Measurements from ENCODE around the gene ADAMTS10.
"Not testable (repeated sequence)": the region's sequence is repeated elsewhere in the genome, so short reads cannot be mapped to it uniquely, and the experiment has no call there.

Gene ADAMTS10

DNA sequence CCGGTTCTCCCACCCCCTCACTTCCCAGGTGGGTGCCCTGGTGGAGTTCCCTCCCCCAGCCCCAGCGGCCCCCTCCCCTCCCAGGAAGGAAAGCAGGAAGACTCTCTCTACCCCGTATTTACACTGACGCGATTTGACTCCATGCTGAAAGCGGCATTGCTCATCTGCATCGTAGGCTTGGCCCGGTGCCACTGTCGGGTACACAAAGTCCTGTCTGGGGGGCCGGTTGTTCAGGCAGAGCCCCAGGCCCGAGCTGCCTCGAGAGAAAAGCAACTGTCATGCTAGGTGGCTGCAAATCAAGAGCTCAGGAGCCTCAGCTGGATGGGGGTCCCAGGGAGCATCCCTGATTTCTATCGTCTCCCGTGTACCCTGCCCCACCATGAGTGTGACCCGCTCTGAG lies 14.9 kb downstream of the ADAMTS10 start:
- DNase-seq (ENCODE audit: low read depth in 1 of 2, low spot score in 1 of 2): no peak

GRCh38 chr19:8593931-8594330 lies 16.6 kb downstream of the ADAMTS10 start:
- no peak for DNase-seq (ENCODE audit: low read depth in 1 of 2, low spot score in 1 of 2)

DNA sequence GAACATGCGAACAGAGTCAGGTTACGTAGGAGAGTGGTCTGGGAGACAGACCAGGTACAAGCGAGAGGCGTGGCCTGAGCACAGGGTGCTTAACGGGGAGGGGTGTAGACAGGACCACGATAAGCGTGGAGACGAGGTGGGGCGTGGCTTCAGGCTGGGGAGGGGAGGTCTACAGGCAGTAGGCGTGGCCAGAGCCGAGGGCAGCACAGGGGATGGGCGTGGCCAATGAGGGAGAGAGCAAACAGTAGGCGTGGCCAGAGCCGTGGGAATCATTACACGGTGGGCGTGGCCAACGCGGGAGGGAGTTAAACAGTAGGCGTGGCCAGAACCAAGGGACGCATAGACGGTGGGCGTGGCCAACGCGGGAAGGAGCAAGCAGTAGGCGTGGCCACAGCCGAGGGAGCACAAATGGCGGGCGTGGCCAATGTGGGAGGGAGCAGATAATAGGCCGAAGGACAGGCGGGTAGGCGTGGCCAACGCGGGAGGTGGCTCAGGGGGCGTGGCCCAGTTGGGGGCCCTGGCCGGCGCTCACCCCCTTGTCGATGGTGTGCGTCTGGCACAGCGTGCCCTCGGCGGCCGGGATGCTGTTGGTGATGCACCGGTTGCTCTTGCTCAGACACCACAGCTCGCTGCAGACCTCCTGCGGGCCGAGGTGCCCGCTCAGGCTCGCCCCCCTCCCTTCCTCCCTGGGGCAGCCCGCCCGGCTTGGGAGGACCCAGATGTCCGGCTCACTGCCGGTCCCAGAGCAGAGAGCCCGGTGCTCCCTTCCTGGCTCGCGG lies 18.1 kb downstream of the ADAMTS10 start:
- peak; percentile 86 to 94 for DNase-seq (ENCODE audit: low read depth in 1 of 2, low spot score in 1 of 2)

- no peak for DNase-seq (ENCODE audit: low read depth in 1 of 2, low spot score in 1 of 2)
Measured at GRCh38 chr19:8589177-8589714, 21.3 kb downstream of the ADAMTS10 start.

- peak in 1 of 2 donors; percentile 40 for DNase-seq (ENCODE audit: low read depth in 1 of 2, low spot score in 1 of 2)
Measured at GRCh38 chr19:8585894-8586750, 24.4 kb downstream of the ADAMTS10 start.

DNA sequence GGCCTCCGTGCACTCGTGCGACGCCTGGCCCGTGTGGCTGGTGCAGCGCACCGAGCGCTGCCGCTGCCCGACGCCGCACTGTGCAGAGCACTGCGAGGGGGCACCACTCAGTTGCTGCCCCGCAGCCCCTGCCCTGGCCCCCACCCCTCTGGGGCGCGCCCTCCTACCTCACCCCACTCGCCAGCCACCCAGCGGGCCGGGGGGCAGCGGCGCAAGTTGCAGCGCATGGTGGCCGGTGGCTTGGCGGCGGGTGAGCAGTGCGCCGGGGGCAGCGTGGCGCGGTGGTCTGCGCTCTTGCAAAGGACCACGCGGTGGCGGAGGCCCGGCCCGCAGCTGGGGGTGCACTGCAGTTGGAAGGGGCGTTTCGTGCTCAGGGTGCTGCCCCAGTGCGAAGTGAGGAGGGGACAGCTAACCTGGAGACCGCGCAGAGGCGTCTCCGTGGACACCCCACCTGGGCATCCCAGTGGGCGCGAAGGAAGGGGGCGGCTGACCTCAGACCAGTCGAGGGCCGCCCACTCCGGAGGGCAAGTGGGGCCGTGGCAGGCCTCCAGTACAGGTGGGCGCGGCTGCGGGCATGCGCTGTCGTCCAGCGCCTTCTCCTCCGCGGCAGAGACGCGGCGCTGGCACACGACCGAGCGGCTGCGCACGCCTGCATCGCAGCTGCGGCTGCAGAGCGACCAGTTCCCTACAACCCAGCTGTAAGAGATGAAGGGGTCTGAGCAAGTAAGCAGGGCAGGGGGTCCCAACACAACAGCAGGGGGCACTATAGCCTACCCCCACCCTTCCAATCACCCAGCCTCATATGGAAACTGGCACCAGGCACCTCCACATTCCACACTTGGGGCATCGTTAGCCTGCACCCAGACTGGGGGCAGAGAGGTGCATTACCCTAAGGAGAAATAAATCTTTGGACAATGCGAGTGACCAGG lies 25.3 kb downstream of the ADAMTS10 start:
- DNase-seq (ENCODE audit: low read depth in 1 of 2, low spot score in 1 of 2): no peak

GRCh38 chr19:8580710-8581281 lies 29.7 kb downstream of the ADAMTS10 start:
- DNase-seq (ENCODE audit: low read depth in 1 of 2, low spot score in 1 of 2): peak; percentile 72

DNA sequence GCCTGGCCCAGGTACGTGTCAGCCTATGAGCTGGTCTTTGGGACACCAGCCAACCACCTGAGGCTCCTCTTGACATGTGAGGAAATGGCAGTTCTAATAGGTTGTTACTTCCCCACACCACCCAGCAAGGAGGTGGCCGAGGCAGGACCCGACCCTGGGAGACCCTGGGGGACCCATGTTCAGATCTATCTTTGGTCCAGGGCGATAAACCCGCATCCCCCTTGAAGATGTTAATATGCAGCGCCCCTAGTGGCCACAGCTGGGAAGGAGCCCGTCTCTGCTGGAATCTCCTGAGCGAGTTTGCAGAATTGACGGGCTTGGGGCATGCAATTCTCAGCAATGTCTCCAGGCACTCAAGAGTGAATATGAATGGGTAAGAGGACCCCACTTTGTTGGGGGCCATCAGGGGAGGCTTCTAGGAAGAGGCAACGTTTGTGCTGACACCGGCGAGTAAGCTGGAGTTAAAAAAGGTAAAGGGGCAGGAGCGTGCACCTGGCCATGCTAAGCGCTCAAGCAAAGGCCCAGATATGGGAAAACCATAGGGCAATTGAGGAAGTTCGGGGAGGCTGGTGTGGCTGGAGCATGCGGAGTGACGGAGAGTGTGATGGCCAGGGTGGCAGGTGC lies 31.8 kb downstream of the ADAMTS10 start:
- peak; percentile 63 to 68 for DNase-seq (ENCODE audit: low read depth in 1 of 2, low spot score in 1 of 2)

- DNase-seq (ENCODE audit: low read depth in 1 of 2, low spot score in 1 of 2): no peak
Measured at GRCh38 chr19:8577741-8578140, 32.8 kb downstream of the ADAMTS10 start.

GRCh38 chr19:8577247-8577646 lies 33.3 kb downstream of the ADAMTS10 start, which contains the start of gene MYO1F:
TSS of gene MYO1F (minus strand) at chr19:8577442. CDS start at chr19:8577309, 133 bp downstream.
- no peak for DNase-seq (ENCODE audit: low read depth in 1 of 2, low spot score in 1 of 2)

DNA sequence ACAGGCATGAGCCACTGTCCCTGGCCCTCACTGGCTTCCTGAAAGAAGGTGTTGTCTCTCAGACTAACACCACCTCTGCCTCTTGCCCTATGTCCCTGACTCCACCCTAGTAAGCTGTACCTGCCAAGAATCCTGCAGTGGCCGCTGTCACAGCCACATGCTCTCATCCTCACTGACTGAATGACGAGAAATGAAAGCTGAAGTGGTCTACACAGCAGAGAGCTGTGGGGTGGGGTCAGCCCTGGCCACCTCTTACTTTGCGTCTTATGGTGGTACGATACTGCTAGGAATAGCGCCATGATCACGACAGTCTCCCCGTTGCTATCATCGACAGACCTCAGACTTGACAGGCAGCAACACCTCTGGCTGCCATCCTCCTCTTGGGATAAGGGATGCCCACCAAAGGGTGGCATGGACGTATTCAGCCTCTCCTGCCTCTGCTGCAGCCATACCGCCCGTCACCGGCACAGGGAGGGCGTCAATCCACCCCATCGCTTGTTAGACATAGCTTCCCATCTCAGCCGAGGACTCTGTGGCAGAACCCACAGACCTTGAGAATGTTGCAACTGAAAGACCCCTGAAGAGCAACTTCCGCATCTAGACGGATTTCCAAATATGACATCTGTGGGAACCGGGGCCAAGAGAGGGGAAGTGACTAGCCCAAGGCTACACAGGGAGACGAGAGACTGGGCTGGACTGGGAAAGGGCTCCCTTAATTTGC lies 34.1 kb downstream of the ADAMTS10 start:
- no peak for DNase-seq (ENCODE audit: low read depth in 1 of 2, low spot score in 1 of 2)

- DNase-seq (ENCODE audit: low read depth in 1 of 2, low spot score in 1 of 2): no peak
Measured at GRCh38 chr19:8575467-8575997, 35.0 kb downstream of the ADAMTS10 start.

- DNase-seq (ENCODE audit: low read depth in 1 of 2, low spot score in 1 of 2): not testable (repeated sequence)
Measured at GRCh38 chr19:8574619-8574922, 35.9 kb downstream of the ADAMTS10 start.

- DNase-seq (ENCODE audit: low read depth in 1 of 2, low spot score in 1 of 2): no peak
Measured at GRCh38 chr19:8573316-8573715, 37.2 kb downstream of the ADAMTS10 start.

- peak in 1 of 2 donors; percentile 37 for DNase-seq (ENCODE audit: low read depth in 1 of 2, low spot score in 1 of 2)
Measured at GRCh38 chr19:8571006-8571411, 39.5 kb downstream of the ADAMTS10 start.

DNA sequence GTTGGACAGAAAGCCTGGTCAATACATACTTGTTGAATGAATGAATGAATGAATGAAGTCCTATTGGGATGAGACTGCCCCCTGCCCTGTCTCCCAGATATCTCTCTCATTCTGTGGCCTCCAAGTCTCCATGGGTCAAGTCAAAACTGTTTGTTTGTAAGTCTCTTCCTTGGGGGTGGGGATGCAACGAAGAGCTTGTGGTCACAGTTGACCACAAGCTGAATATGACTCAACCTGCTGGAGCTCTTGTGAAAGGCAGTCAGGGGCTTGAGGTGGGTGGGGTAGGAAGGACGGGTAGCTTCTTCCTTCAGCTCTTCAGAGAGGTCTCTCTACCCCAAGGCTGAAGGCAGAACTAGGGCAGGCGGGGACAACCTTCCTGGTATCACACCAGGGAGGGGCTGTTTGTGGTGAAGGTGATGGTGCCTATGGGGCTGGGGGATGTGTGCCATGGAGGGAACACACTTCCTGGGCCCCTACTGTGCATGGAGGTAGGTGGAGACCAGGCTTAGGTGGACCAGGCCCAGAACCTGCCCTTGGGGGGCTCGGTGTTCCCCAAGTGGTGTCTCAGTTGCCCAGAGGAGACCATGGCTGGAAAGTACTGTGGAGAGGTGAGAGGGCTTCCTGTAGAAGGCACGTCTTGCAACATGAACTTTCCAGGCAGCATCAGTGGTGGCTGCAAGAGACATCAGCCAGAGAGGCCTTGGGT lies 41.3 kb downstream of the ADAMTS10 start:
- DNase-seq (ENCODE audit: low read depth in 1 of 2, low spot score in 1 of 2): peak in 1 of 2 donors; percentile 39

GRCh38 chr19:8567522-8568172 lies 42.9 kb downstream of the ADAMTS10 start:
- no peak for DNase-seq (ENCODE audit: low read depth in 1 of 2, low spot score in 1 of 2)

DNA sequence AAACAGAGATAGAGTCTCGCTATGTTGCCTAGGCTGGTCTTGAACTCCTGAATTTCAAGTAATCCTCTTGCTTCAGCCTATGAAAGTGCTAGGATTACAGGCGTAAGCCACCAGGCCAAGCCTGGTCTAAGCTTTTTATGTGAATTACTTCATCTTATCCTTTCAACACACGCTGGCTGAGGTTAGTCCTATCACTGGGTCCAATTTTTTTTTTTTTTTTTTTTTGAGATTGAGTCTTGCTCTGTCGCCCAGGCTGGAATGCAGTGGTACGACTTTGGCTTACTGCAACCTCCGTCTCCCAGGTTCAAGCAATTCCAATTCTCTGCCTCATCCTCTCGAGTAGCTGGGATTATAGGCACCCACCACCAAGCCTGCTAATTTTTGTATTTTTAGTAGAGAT lies 43.7 kb downstream of the ADAMTS10 start:
- DNase-seq (ENCODE audit: low read depth in 1 of 2, low spot score in 1 of 2): no peak
